ENCODE data around the gene PDE12. TPM values are rescaled to one million over a fixed set of nuclear protein-coding genes. Genes with fewer than 3 reads are reported as not detected.
A peak's percentile ranks its signal among the peaks of the same experiment; 100 is the strongest.
"Not testable (repeated sequence)": the region's sequence is repeated elsewhere in the genome, so short reads cannot be mapped to it uniquely, and the experiment has no call there.

PDE12 gene
- total and polyA plus RNA-seq, 7 donors, result 4.8 to 17.9 (median 11.4) TPM

- TF ChIP-seq POLR2A (IDR thresholded peaks at IDR 0.05), result no peak
- TF ChIP-seq, protein P1, sequence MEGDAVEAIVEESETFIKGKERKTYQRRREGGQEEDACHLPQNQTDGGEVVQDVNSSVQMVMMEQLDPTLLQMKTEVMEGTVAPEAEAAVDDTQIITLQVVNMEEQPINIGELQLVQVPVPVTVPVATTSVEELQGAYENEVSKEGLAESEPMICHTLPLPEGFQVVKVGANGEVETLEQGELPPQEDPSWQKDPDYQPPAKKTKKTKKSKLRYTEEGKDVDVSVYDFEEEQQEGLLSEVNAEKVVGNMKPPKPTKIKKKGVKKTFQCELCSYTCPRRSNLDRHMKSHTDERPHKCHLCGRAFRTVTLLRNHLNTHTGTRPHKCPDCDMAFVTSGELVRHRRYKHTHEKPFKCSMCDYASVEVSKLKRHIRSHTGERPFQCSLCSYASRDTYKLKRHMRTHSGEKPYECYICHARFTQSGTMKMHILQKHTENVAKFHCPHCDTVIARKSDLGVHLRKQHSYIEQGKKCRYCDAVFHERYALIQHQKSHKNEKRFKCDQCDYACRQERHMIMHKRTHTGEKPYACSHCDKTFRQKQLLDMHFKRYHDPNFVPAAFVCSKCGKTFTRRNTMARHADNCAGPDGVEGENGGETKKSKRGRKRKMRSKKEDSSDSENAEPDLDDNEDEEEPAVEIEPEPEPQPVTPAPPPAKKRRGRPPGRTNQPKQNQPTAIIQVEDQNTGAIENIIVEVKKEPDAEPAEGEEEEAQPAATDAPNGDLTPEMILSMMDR (IDR thresholded peaks at IDR 0.05), result no peak
- TF ChIP-seq POLR2AphosphoS5 (IDR thresholded peaks at IDR 0.05), result no peak
- TF ChIP-seq EP300 (IDR thresholded peaks at IDR 0.05), result no peak
- peaks cover 0 to 35% (median 30%) of the 10 kb centered on the region in 4 donors for H3K4me1 ChIP-seq
- intact Hi-C loops (cut with DNase I), result loop anchor here (5.0 kb wide), 2 partner anchors 93 to 432 kb away; partner anchors contain the start of genes DENND6A and IL17RD
- peak overlapping the region; percentile 94 to 99 (median 98) for H3K27ac ChIP-seq
- H3K9me3 ChIP-seq, result no peaks in the 10 kb centered on the region
- H3K27me3 ChIP-seq, result no peaks in the 10 kb centered on the region
- peak overlapping the region in 3 of 4 donors; percentile 53 to 77 (median 60) for H3K4me3 ChIP-seq
- WGBS, 2 donors, result 57 to 61% methylated on average over 5 of the region's 5 CpGs
- H3K36me3 ChIP-seq, result no peaks in the 10 kb centered on the region
- no peak for DNase-seq
Measured at GRCh38 chr3:57598765-57599360, 42.8 kb downstream of the PDE12 start.

GRCh38 chr3:57600195-57600594 is 44.1 kb downstream of the PDE12 start:
- TF ChIP-seq EP300 (IDR thresholded peaks at IDR 0.05), result no peak
- TF ChIP-seq, protein P1 (IDR thresholded peaks at IDR 0.05), result no peak
- TF ChIP-seq POLR2AphosphoS5 (IDR thresholded peaks at IDR 0.05), result no peak
- no peak for TF ChIP-seq POLR2A (IDR thresholded peaks at IDR 0.05)
- 95 to 96% methylated on average over 2 of the region's 2 CpGs for WGBS, 2 donors

DNA sequence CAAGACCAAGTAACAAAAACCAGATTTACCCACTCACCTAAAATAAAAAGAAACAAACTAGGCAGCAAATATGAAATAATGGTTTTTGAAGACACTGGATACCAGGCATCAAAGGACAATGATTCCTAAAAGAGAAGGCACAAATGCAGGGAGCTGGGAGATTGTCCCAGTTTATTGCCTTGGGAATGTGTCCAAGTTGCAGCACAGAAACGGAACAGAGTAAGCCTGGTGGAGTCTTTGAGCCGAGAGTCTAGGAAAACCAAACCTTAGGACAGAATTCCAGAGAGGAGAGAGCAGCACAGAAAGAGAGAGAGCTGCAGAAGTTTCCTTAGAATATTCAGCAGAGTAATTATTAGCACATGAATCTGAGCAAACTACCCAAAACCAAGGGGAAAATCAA is 48.9 kb downstream of the PDE12 start:
- whole genome bisulfite sequencing, 2 donors, result 21 to 60% methylated on average over 2 of the region's 2 CpGs
- intact Hi-C loops (cut with DNase I), result no loop called here

More at GRCh38 chr3:57600195-57600594, 44.1 kb downstream of the PDE12 start:
- no peak overlapping the region for H3K27ac ChIP-seq
- intact Hi-C loops (cut with DNase I), result no loop called here
- no peaks in the 10 kb centered on the region for H3K9me3 ChIP-seq
- peaks cover 0 to 22% (median 17%) of the 10 kb centered on the region in 4 donors for H3K4me1 ChIP-seq
- H3K27me3 ChIP-seq, result no peaks in the 10 kb centered on the region
- no peak overlapping the region for H3K4me3 ChIP-seq
- no peaks in the 10 kb centered on the region for H3K36me3 ChIP-seq
- no peak for DNase-seq

DNA sequence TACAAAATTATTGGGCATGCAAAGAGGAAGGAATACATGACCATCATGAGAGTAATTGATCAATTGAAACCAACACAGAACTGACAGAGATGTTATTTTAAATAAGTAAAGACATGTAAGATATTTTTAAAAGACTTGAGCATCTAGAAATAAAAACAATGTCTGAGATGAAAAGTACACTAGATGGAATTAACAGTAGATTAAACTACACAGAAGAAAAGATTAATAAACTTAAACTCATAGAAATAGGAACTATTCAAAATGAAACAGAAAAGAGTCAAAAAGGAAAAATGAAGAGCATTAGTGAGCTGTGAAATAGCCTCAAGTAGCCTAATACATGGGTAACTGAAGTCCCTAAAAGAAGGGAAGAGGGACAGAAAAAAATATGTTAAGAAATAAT is 49.6 kb downstream of the PDE12 start:
- H3K36me3 ChIP-seq, result no peaks in the 10 kb centered on the region
- no peak for TF ChIP-seq EP300 (IDR thresholded peaks at IDR 0.05)
- TF ChIP-seq POLR2AphosphoS5 (IDR thresholded peaks at IDR 0.05), result no peak
- TF ChIP-seq, protein P1 (IDR thresholded peaks at IDR 0.05), result no peak
- no peak for DNase-seq
- H3K27ac ChIP-seq, result no peak overlapping the region
- no peaks in the 10 kb centered on the region for H3K4me1 ChIP-seq
- H3K9me3 ChIP-seq, result no peaks in the 10 kb centered on the region
- intact Hi-C loops (cut with DNase I), result no loop called here
- H3K27me3 ChIP-seq, result no peaks in the 10 kb centered on the region
- H3K4me3 ChIP-seq, result no peak overlapping the region

More for the DNA sequence above, 48.9 kb downstream of the PDE12 start:
- Histone ChIP-seq H3K4me1 (no peaks in the 10 kb centered on the region), H3K27me3 (no peaks in the 10 kb centered on the region), H3K4me3 (no peak overlapping the region), H3K27ac (no peak overlapping the region), H3K9me3 (no peaks in the 10 kb centered on the region), H3K36me3 (no peaks in the 10 kb centered on the region)
- TF ChIP-seq POLR2AphosphoS5 (IDR thresholded peaks at IDR 0.05), result no peak
- TF ChIP-seq EP300 (IDR thresholded peaks at IDR 0.05), result no peak
- TF ChIP-seq, protein P1 (IDR thresholded peaks at IDR 0.05), result no peak
- TF ChIP-seq POLR2A (IDR thresholded peaks at IDR 0.05), result no peak
- DNase-seq, result no peak

- DNase-seq; H3K27me3 ChIP-seq; H3K36me3 ChIP-seq; intact Hi-C loops (cut with DNase I); H3K4me3 ChIP-seq; H3K9me3 ChIP-seq; H3K27ac ChIP-seq; H3K4me1 ChIP-seq: not testable (repeated sequence)
- 99 to 100% methylated on average over 5 of the region's 5 CpGs for WGBS, 2 donors
Measured at GRCh38 chr3:57611870-57612269, 55.8 kb downstream of the PDE12 start.
